HUDEP-2 (cell line): ENCODE data around the gene PAK1IP1.
"Not testable (repeated sequence)": the region's sequence is repeated elsewhere in the genome, so short reads cannot be mapped to it uniquely, and the experiment has no call there.

Source experiments
- DNase-seq, 76 experiments: peaks; one replicate each; lab custom pipeline; 2025; ENCODE audit not compliant: unreplicated experiment in 76 of 76; lab: John Stamatoyannopoulos, UW

Gene PAK1IP1

DNA sequence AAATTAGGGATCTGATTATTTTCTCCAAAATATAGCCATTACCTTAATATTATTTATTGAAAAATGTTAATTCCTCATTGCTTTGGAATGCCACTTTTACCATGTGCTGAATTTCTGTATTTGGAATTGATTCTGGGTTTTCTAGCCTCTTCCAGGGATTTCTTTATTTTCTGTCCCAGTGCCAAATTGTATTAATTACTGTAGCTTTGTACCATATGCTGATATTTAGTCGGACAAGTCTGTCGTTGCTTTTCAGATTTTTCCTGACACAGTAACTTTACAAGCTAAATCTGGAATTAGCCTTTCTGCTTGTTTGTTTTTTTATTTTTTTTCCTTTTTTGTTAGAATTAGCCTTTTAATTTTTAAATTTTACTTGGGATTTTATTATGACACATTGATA, 42.0 kb downstream of the PAK1IP1 start:
- DNase-seq, result no peak

DNA sequence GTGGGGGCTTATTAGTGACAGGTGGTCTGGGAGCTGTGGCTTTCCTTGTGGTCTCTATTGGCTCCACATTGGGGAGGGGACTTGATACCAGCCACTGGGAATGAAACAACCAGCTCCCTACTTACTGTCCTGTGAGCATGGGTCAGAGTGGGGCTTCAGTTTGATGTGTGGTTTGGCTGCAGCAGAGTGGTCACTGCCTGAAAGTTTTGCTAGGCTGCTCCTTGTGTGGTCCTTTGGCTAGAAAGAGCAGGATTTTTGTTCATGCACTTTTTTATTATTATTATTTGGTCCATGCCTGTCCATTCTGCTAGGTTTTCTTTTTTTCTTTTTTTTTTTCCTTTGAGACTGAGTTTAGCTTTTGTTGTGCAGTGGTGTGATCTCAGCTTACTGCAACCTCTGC, 45.3 kb downstream of the PAK1IP1 start:
- DNase-seq, result no peak

DNA sequence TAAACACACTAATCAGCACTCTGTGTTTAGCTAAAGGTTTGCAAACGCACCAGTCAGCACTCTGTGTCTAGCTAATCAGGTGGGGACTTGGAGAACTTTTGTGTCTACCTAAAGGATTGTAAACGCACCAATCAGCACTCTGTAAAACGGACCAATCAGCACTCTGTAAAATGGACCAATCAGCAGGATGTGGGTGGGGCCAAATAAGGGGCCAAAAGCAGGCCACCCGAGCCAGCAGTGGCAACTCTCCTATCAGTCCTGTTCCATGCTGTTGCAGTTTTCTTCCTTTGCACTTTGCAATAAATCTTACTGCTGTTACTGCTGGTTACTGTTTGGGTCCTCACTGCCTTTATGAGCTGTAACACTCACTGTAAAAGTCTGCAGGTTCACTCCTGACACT, 46.9 kb downstream of the PAK1IP1 start:
- DNase-seq, result peak in 4 of 76 experiments; percentile 14 to 34 (median 25)

DNA sequence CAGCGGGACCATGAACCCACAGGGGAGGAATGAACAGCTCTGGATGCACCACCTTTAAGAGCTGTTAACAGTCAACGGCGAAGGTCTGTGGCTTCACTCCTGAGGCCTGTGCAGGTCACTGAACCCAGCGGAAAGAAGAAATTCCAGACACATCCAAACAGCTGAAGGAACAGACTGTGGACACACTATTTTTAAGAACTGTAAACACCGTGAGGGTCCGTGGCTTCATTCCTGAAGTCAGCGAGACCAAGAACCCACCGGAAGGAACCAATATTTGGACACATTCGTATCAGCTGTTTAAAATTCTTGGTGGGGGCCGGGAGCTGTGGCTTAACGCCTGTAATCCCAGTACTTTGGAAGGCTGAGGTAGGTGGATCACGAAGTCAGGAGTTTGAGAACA, 47.5 kb downstream of the PAK1IP1 start:
- DNase-seq, result no peak

DNA sequence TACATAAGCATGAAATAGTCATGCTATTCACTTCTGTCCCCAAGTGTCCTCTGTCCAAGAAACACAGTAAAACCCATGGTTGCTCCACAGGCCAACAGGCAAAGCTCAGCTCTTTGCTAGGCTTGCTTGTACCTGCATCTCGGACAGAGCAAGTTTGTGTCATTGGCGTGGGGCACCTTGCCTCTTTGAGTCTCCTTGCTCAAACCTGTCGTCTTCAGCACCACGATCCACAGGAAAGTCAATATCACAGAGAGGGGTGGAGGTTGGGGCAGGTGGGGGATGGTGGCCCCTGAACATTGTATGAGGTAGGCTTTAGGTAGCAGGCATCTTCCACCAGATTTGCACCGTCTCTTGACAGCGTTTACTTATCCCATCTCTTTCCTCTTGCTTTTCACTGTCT, 48.7 kb downstream of the PAK1IP1 start:
- no peak for DNase-seq

DNA sequence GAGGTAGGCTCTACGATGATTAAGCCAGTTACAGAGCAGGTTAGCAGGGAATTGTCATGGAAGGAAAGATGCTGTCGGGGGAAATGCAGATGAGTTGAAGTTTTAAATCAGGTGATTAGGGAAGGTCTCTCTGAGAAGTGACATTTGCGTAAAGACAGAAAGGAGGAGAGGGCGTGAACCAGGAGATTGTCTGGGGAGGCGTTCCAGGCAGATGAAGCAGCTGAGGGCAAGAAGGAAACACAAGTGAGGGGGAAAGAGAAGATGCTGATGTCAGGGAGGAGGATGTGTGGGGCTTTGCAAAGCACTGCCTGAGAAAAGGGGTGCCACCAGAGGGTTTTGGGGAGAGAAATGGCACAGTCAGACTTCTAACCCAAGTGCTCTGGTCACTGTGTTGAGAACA, 50.3 kb downstream of the PAK1IP1 start:
- no peak for DNase-seq

DNA sequence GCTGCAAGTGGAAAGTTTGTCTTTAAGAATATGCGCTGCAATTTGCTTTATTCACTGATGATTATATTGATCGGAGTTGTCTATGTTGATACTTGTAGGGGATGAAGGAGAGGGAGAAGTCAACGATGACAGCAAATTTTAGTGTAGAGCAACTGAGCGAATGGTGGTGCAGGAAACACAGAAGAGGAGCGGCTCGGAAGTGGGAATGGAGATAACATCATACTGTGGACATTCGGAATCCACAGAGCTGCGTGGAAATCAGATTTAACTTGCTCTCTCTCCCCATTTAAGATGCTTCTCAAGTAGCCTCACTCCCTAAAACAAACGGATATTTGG, 52.1 kb downstream of the PAK1IP1 start:
- peak in 3 of 76 experiments; percentile 37 to 61 (median 39) for DNase-seq

DNA sequence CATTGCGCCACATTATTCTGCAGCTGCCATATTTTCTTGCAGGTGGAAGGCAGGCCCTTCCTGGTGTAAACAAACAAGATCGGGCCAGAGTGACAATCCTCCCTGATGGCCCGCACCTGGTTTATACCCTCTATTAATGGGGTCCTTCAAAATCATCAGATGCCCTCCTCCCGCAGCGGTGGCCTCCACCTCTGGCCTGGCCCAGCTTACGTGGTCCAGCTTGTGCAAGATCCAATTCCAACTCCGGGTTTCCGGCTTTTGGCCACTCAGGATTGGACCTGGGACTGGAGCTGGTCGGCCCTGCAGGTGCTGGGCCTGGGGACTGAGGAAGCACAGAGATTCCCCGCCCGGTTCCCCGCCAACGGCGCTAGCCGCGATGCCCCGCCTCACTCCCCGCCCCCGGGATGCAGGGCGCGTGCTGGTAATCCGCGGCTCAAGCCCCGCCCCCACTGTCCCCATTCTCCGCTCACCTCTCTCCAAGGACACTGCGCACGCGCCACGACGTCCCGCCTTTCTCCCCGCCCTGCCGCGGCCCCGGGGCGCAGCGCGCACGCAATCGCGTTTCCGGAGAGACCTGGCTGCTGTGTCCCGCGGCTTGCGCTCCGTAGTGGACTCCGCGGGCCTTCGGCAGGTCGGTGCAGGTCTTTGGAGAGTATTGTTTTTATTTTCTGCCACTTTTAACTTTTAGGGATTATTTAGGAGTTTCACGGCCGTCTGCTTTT, 52.6 kb downstream of the PAK1IP1 start, which contains the start of gene TMEM14B:
TMEM14B (plus strand) TSS at position 555 of the 722 bp plus-strand sequence. CDS start 1,441 bp downstream, outside the sequence.
- peak; percentile 60 to 100 (median 99) for DNase-seq

DNA sequence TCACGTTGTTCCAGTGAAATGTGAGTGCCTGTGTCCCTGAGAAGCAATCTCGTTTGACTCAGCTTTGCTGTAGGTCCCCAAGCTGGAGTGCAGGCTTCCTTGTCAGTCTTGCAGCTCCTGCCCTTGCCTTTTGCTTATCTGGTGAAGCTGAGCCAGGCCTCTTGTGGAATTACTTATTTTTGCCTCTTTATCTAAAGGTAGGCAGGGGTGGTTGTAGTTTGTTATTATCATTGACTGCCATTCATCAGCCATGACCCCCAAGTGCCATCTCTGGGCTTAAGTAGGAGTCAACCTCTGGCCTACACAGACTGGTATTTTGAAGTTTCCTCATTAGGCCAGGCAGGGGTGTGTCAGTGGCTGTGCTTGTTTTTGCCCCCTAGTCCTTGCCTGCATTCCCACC, 55.0 kb downstream of the PAK1IP1 start:
- peak in 75 of 76 experiments; percentile 14 to 97 (median 89) for DNase-seq

DNA sequence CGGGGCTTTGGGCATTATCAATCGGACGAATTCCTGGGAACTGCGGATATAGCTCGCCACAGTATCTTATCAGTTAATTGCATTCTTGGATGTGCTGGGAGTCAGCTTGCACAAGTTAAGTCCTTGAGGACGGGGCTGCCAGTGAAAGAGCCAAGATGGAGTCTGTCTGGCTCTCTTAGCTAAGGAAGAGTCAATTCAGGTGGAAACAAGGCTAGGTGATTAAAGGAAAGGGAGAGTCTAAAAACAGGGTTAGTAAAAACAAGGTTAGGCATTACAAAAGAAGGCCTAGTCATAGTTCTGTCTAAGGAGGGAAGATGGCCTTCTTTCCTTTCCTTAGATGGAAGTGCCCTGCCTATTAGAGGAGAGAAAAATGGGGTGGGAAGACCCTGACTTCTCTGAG, 55.8 kb downstream of the PAK1IP1 start:
- DNase-seq, result not testable (repeated sequence)

DNA sequence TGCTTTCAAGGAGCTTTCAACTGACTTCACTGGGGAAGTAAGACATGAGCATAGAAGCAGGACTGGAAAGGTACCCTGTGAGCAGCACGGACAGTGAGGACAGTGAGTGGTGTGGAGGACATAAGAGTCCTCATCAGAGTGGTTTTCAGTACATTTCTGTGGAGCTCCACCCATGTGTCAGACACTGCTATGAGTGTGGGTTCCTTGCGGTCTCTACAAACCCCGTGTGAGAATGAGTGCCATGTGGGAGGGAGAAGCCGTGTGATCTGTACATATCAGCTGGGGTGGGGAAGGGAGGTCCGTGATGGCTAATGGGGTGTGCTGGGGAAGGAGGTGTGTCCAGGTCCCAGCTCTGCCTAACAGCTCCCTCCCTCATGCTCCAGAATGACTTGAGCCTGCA, 57.0 kb downstream of the PAK1IP1 start:
- DNase-seq, result peak in 73 of 76 experiments; percentile 22 to 89 (median 73)

DNA sequence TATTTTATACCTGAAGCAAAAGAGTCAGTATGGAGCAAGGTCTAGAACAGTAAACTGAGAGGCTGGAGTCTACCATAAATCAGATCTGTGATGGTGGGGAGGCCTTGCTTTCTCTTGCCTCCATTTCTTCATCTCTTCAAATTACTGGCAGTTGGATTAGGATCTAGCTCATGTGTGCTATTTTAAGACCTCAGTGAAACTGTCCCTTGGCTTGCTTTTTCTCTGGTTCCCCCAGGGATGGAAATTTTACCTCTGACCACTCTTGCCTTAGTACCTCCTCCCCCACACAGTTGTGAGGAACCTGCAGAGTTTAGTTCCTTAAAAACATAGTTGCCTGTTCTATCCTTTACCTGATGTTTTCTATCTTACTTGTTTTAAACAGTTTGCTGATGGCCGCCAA, 61.3 kb downstream of the PAK1IP1 start:
- no peak for DNase-seq
